HAP-1 (cell line): ENCODE measurements around the gene ZBTB20.
A peak's percentile ranks its signal among the peaks of the same experiment; 100 is the strongest.

Experiments
- DNase-seq, 2 experiments: peaks; one replicate each; pipeline ENCODE4 v3.0.0-alpha.2; 2016 to 2020; ENCODE audit warnings: low spot score in 2 of 2
- H3K27me3 ChIP-seq: fragments of 250-450 bp; sonication (Bioruptor Pico); 2 replicates; pipeline ENCODE4 v1.5.1; 2020; ENCODE audit warnings: low read depth, mild to moderate bottlenecking, moderate library complexity
- H3K36me3 ChIP-seq: fragments of 250-450 bp; sonication (Bioruptor Pico); replicated peaks from 2 replicates; pipeline ENCODE4 v1.5.1; 2020; ENCODE audit warnings: mild to moderate bottlenecking
- H3K4me1 ChIP-seq: fragments of 250-450 bp; sonication (Bioruptor Pico); 2 replicates; pipeline ENCODE4 v1.5.1; 2020; ENCODE audit warnings: mild to moderate bottlenecking
- H3K4me3 ChIP-seq: fragments of 250-450 bp; sonication (Bioruptor Pico); 2 replicates; pipeline ENCODE4 v1.5.1; 2020; ENCODE audit warnings: mild to moderate bottlenecking, moderate library complexity
- H3K9me3 ChIP-seq: fragments of 250-450 bp; sonication (Bioruptor Pico); 2 replicates; pipeline ENCODE4 v1.5.1; 2020; ENCODE audit warnings: mild to moderate bottlenecking, moderate library complexity
- in situ Hi-C: fragments of 300-500 bp; cut with MboI; formaldehyde crosslinking; loops from 3 replicates; pipeline ENCODE4 v1.14.3; 2020; ENCODE audit warnings: low sequenced_read_pairs, inconsistent platforms, mixed read lengths

ZBTB20 gene

GRCh38 chr3:114308377-114308776 is 838.7 kb downstream of the ZBTB20 start:
- H3K36me3 ChIP-seq, result no peaks in the 10 kb centered on the region
- no peak for DNase-seq
- H3K4me1 ChIP-seq, result no peaks in the 10 kb centered on the region
- no peak overlapping the region for H3K4me3 ChIP-seq
- in situ Hi-C loops, result no loop called here
- no peaks in the 10 kb centered on the region for H3K9me3 ChIP-seq
- H3K27me3 ChIP-seq, result no peaks in the 10 kb centered on the region

GRCh38 chr3:114307832-114308231 is 839.3 kb downstream of the ZBTB20 start:
- no peak for DNase-seq

GRCh38 chr3:114307222-114307830 is 839.8 kb downstream of the ZBTB20 start:
- H3K4me3 ChIP-seq, result no peak overlapping the region
- in situ Hi-C loops, result no loop called here

More at GRCh38 chr3:114307832-114308231, 839.3 kb downstream of the ZBTB20 start:
- no peaks in the 10 kb centered on the region for H3K9me3 ChIP-seq
- in situ Hi-C loops, result no loop called here
- H3K36me3 ChIP-seq, result no peaks in the 10 kb centered on the region
- H3K4me3 ChIP-seq, result no peak overlapping the region
- H3K27me3 ChIP-seq, result no peaks in the 10 kb centered on the region
- H3K4me1 ChIP-seq, result no peaks in the 10 kb centered on the region

GRCh38 chr3:114299941-114300624 is 847.0 kb downstream of the ZBTB20 start:
- no peak for DNase-seq
- in situ Hi-C loops, result no loop called here
- Histone ChIP-seq H3K9me3 (no peaks in the 10 kb centered on the region), H3K36me3 (no peaks in the 10 kb centered on the region), H3K4me3 (no peak overlapping the region), H3K27me3 (no peaks in the 10 kb centered on the region), H3K4me1 (no peaks in the 10 kb centered on the region)

More at GRCh38 chr3:114307222-114307830, 839.8 kb downstream of the ZBTB20 start:
- no peaks in the 10 kb centered on the region for H3K4me1 ChIP-seq
- H3K36me3 ChIP-seq, result no peaks in the 10 kb centered on the region
- DNase-seq, result no peak
- no peaks in the 10 kb centered on the region for H3K9me3 ChIP-seq
- H3K27me3 ChIP-seq, result no peaks in the 10 kb centered on the region

- no peak overlapping the region for H3K4me3 ChIP-seq
- no peaks in the 10 kb centered on the region for H3K4me1 ChIP-seq
- DNase-seq, result peak; percentile 28 to 67
- no peaks in the 10 kb centered on the region for H3K9me3 ChIP-seq
- H3K36me3 ChIP-seq, result no peaks in the 10 kb centered on the region
- in situ Hi-C loops, result no loop called here
- H3K27me3 ChIP-seq, result no peaks in the 10 kb centered on the region
These were observed 847.7 kb downstream of the ZBTB20 start for GRCh38 chr3:114299421-114299820.

GRCh38 chr3:114295946-114296345 is 851.1 kb downstream of the ZBTB20 start:
- in situ Hi-C loops, result no loop called here
- H3K36me3 ChIP-seq, result no peaks in the 10 kb centered on the region
- no peaks in the 10 kb centered on the region for H3K9me3 ChIP-seq

GRCh38 chr3:114294940-114295480 is 852.1 kb downstream of the ZBTB20 start:
- Histone ChIP-seq H3K27me3 (no peaks in the 10 kb centered on the region), H3K4me1 (no peaks in the 10 kb centered on the region), H3K9me3 (no peaks in the 10 kb centered on the region), H3K36me3 (no peaks in the 10 kb centered on the region), H3K4me3 (no peak overlapping the region)
- DNase-seq, result no peak
- in situ Hi-C loops, result no loop called here

More at GRCh38 chr3:114295946-114296345, 851.1 kb downstream of the ZBTB20 start:
- Histone ChIP-seq H3K27me3 (no peaks in the 10 kb centered on the region), H3K4me1 (no peaks in the 10 kb centered on the region), H3K4me3 (no peak overlapping the region)
- no peak for DNase-seq

GRCh38 chr3:114293838-114294535 is 853.1 kb downstream of the ZBTB20 start, which contains the start of gene TIGIT:
Gene TIGIT, plus strand, starts transcription at chr3:114294028. Its CDS starts 34 bp downstream, at chr3:114294062.
- H3K9me3 ChIP-seq, result no peaks in the 10 kb centered on the region
- no peaks in the 10 kb centered on the region for H3K4me1 ChIP-seq
- no peak for DNase-seq
- no peaks in the 10 kb centered on the region for H3K36me3 ChIP-seq
- H3K27me3 ChIP-seq, result no peaks in the 10 kb centered on the region
- no peak within 1 kb of the TSS for H3K4me3 ChIP-seq
- in situ Hi-C loops, result no loop called here

GRCh38 chr3:114290911-114291901 is 855.9 kb downstream of the ZBTB20 start:
- Histone ChIP-seq H3K9me3 (no peaks in the 10 kb centered on the region), H3K36me3 (no peaks in the 10 kb centered on the region), H3K27me3 (no peaks in the 10 kb centered on the region), H3K4me3 (no peak overlapping the region), H3K4me1 (no peaks in the 10 kb centered on the region)
- DNase-seq, result peak; percentile 67 to 97
- in situ Hi-C loops, result no loop called here

- Histone ChIP-seq H3K27me3 (no peaks in the 10 kb centered on the region), H3K4me1 (no peaks in the 10 kb centered on the region), H3K9me3 (no peaks in the 10 kb centered on the region), H3K36me3 (no peaks in the 10 kb centered on the region), H3K4me3 (no peak overlapping the region)
- no peak for DNase-seq
- in situ Hi-C loops, result no loop called here
These were observed 860.8 kb downstream of the ZBTB20 start for GRCh38 chr3:114286266-114286665.

GRCh38 chr3:114285648-114286230 is 861.3 kb downstream of the ZBTB20 start:
- no peaks in the 10 kb centered on the region for H3K9me3 ChIP-seq
- no peaks in the 10 kb centered on the region for H3K4me1 ChIP-seq
- no peaks in the 10 kb centered on the region for H3K27me3 ChIP-seq
- DNase-seq, result no peak
- no peak overlapping the region for H3K4me3 ChIP-seq
- in situ Hi-C loops, result no loop called here
- no peaks in the 10 kb centered on the region for H3K36me3 ChIP-seq

- DNase-seq, result no peak
- Histone ChIP-seq H3K27me3 (no peaks in the 10 kb centered on the region), H3K4me1 (no peaks in the 10 kb centered on the region), H3K9me3 (no peaks in the 10 kb centered on the region), H3K4me3 (no peak overlapping the region), H3K36me3 (no peaks in the 10 kb centered on the region)
- in situ Hi-C loops, result no loop called here
These were observed 862.4 kb downstream of the ZBTB20 start for GRCh38 chr3:114284644-114285043.
